ENCODE results near the gene EIF2S3. TPM values are rescaled to one million over a fixed set of nuclear protein-coding genes. Genes with fewer than 3 reads are reported as not detected.

The EIF2S3 gene
- total RNA-seq (100 to 1,000 TPM; 197 to 202 TPM), total RNA-seq (292 to 741 (median 529) reads per million in 172 experiments)
- 168 TPM for polyA plus RNA-seq (2013, experiment 1 of 2)
- polyA plus RNA-seq (2013, experiment 2 of 2) = 162 TPM

DNA sequence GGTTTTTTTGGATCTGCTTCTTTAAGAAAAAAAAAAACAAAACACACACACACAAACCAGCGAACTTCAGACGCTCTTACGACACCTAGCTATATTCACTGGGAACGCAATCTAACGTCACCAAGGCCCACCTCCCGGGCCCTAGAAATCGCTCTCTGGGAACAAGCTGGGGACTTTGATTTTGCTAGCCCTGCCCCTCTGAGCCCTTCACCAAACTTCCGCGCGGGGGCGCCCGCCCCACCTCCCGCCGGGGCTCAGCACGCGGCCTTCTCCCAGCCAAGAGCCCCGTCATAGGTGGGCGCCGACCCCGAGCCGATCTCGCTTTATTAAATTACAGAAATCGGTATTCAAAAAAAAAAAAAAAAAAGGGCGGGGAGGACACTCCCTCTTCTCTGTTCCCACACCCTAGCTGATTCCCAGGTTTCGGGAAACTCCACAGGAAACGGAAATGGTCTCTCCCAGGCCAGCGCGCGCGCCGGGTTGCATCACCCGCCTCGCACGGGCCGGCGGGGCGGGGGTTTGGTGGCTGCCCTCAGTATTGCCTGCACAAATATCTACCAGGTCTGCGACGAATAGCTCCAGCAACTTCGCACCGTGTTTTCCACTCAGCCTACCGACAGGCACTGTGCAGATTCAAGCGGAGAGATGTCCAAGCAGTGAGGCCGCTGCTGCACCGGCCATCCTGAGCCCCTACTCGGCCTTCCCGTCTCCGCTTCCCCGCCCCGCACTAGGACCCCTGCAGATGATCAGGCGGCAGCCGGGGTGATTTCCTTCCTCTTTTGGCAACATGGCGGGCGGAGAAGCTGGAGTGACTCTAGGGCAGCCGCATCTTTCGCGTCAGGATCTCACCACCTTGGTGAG, at the start of gene EIF2S3:
Gene EIF2S3 (plus strand): TSS at position 775 of the 861 bp plus-strand sequence. CDS start 13 bp downstream, at position 788.
- peak within 1 kb of the TSS; percentile 89 to 95 for H3K27ac ChIP-seq (ENCODE audit: low read depth in 1 of 2, low read length in 2 of 2)
- no peaks in the 10 kb centered on the region for H3K9me3 ChIP-seq (ENCODE audit: control insufficient read depth in 1 of 2, insufficient read depth in 1 of 2, low read length in 2 of 2)
- H3K36me3 Mint-ChIP-seq (ENCODE audit: low read depth) = peaks cover 15% of the 10 kb centered on the region
- H3K4me3 ChIP-seq (ENCODE audit: low read length) = peak within 1 kb of the TSS; percentile 95
- intact Hi-C loops (cut with DNase I, micrococcal nuclease) = loop anchor here (1.0 to 10.0 kb wide), 8 partner anchors 30 to 382 kb away; partner anchors contain the start of genes CXorf58 (in 1 of the 2) and ZFX (in 1 of the 2)
- H3K27me3 ChIP-seq (ENCODE audit: control insufficient read depth in 1 of 2, insufficient read depth in 2 of 2, low read length in 2 of 2) = no peaks in the 10 kb centered on the region
- DNase-seq (peak; percentile 72 to 94 (median 83)), ATAC-seq (ENCODE audit: poor library complexity) (peak; percentile 86)
- H3K4me1 ChIP-seq (ENCODE audit: insufficient read depth, low read length) = peaks cover 5% of the 10 kb centered on the region
- peaks cover 17% of the 10 kb centered on the region for H3K4me1 Mint-ChIP-seq (ENCODE audit: low read depth)
- no peaks in the 10 kb centered on the region for H3K27me3 Mint-ChIP-seq
- H3K4me3 Mint-ChIP-seq = no peak within 1 kb of the TSS
- TF ChIP-seq, protein P1, sequence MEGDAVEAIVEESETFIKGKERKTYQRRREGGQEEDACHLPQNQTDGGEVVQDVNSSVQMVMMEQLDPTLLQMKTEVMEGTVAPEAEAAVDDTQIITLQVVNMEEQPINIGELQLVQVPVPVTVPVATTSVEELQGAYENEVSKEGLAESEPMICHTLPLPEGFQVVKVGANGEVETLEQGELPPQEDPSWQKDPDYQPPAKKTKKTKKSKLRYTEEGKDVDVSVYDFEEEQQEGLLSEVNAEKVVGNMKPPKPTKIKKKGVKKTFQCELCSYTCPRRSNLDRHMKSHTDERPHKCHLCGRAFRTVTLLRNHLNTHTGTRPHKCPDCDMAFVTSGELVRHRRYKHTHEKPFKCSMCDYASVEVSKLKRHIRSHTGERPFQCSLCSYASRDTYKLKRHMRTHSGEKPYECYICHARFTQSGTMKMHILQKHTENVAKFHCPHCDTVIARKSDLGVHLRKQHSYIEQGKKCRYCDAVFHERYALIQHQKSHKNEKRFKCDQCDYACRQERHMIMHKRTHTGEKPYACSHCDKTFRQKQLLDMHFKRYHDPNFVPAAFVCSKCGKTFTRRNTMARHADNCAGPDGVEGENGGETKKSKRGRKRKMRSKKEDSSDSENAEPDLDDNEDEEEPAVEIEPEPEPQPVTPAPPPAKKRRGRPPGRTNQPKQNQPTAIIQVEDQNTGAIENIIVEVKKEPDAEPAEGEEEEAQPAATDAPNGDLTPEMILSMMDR (IDR thresholded peaks at IDR 0.05) = peak; percentile 58
- no peaks in the 10 kb centered on the region for H3K9me3 Mint-ChIP-seq
- H3K27ac Mint-ChIP-seq = no peak within 1 kb of the TSS
- CTCF ChIA-PET = interaction anchor here (0.5 to 3.5 kb wide), 39 partner anchors 9 to 1933 kb away, joined by 3 to 43 read pairs (median 4); partner anchors contain the start of genes APOO, CXorf58, KLHL15 and SAT1
- POLR2A ChIA-PET = interaction anchor here (0.6 to 3.2 kb wide), 20 partner anchors 9 to 426 kb away, joined by 3 to 91 read pairs (median 6); partner anchors contain the start of genes APOO, CXorf58, KLHL15 and PDK3
- H3K36me3 ChIP-seq (ENCODE audit: insufficient read depth, low read length) = peaks cover 12% of the 10 kb centered on the region

DNA sequence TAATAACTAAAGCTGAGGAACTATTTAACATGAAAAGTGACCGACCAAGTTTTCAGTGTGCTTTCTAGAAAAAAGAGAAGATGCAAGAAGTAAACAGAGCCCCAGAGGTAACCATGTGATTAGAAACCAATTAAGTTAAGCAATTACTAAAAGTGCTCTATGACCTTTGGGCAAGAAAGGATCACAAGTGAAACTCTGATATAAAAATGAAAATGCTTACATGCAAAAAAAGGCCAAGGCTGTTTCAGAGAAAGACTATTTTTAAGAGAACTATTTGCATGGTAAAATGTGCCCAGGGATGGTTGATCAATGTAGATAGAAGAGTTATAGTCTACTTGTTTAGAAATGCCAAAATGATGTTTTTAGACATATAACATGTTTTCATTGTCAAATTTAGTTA, 49.7 kb upstream of the EIF2S3 start:
- H3K9me3 ChIP-seq (ENCODE audit: control insufficient read depth in 1 of 2, insufficient read depth in 1 of 2, low read length in 2 of 2) = no peaks in the 10 kb centered on the region
- peaks cover 9% of the 10 kb centered on the region for H3K36me3 ChIP-seq (ENCODE audit: insufficient read depth, low read length)
- Mint-ChIP-seq H3K9me3 (no peaks in the 10 kb centered on the region), H3K27me3 (no peaks in the 10 kb centered on the region), H3K36me3 (ENCODE audit: low read depth) (peaks cover 37% of the 10 kb centered on the region), H3K4me1 (ENCODE audit: low read depth) (peaks cover 19% of the 10 kb centered on the region), H3K27ac (peak overlapping the region; percentile 36), H3K4me3 (no peak overlapping the region)
- H3K4me3 ChIP-seq (ENCODE audit: low read length) = no peak overlapping the region
- ATAC-seq (ENCODE audit: poor library complexity) = no peak
- DNase-seq = no peak
- ChIA-PET POLR2A (no interaction called here), CTCF (no interaction called here)
- no peaks in the 10 kb centered on the region for H3K4me1 ChIP-seq (ENCODE audit: insufficient read depth, low read length)
- H3K27me3 ChIP-seq (ENCODE audit: control insufficient read depth in 1 of 2, insufficient read depth in 2 of 2, low read length in 2 of 2) = no peaks in the 10 kb centered on the region
- H3K27ac ChIP-seq (ENCODE audit: low read depth in 1 of 2, low read length in 2 of 2) = no peak overlapping the region
- intact Hi-C loops (cut with DNase I, micrococcal nuclease) = no loop called here
- TF ChIP-seq, protein P1 (IDR thresholded peaks at IDR 0.05) = no peak

DNA sequence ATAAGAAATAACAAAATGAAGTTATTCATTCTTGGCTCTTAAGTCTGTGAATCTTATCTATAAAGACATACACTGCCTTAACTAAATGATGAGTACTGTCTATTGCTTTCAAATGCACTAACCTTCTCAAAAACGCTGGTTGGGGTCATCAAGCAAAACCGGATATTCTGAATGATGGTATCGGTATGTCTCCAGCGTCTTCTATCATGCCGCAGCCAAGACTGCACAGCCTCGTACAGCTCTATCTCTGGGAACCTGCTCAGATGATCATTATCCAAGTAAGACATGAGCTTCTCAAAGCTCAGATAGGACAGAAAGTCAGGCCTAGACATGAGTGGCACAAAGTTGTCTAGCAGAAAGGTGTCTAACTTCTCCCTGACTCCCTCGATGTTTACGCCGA, 48.9 kb upstream of the EIF2S3 start:
- ChIA-PET CTCF (no interaction called here), POLR2A (interaction anchor here (0.6 kb wide), 1 partner anchor 47 kb away, joined by 3 read pairs; no protein-coding TSS in a partner anchor)
- peaks cover 34% of the 10 kb centered on the region for H3K36me3 Mint-ChIP-seq (ENCODE audit: low read depth)
- no peak for ATAC-seq (ENCODE audit: poor library complexity)
- H3K4me1 Mint-ChIP-seq (ENCODE audit: low read depth) = peaks cover 28% of the 10 kb centered on the region
- no peak overlapping the region for H3K4me3 Mint-ChIP-seq
- intact Hi-C loops (cut with DNase I, micrococcal nuclease) = no loop called here
- TF ChIP-seq, protein P1 (IDR thresholded peaks at IDR 0.05) = no peak
- H3K27me3 ChIP-seq (ENCODE audit: control insufficient read depth in 1 of 2, insufficient read depth in 2 of 2, low read length in 2 of 2) = no peaks in the 10 kb centered on the region
- no peak overlapping the region for H3K4me3 ChIP-seq (ENCODE audit: low read length)
- no peak overlapping the region for H3K27ac ChIP-seq (ENCODE audit: low read depth in 1 of 2, low read length in 2 of 2)
- H3K27me3 Mint-ChIP-seq = no peaks in the 10 kb centered on the region
- no peaks in the 10 kb centered on the region for H3K9me3 ChIP-seq (ENCODE audit: control insufficient read depth in 1 of 2, insufficient read depth in 1 of 2, low read length in 2 of 2)
- peaks cover 9% of the 10 kb centered on the region for H3K36me3 ChIP-seq (ENCODE audit: insufficient read depth, low read length)
- no peaks in the 10 kb centered on the region for H3K4me1 ChIP-seq (ENCODE audit: insufficient read depth, low read length)
- H3K9me3 Mint-ChIP-seq = no peaks in the 10 kb centered on the region
- H3K27ac Mint-ChIP-seq = no peak overlapping the region
- no peak for DNase-seq
